HFFc6 (cell line): ENCODE measurements around the gene RIT2. TPM values are rescaled to one million over a fixed set of nuclear protein-coding genes. Genes with fewer than 3 reads are reported as not detected.

Source experiments
- DNase-seq: peaks from one replicate; pipeline ENCODE4 v3.0.0-alpha.2; 2018
- H3K27ac Mint-ChIP-seq: 2 replicates; pipeline ENCODE4 v1.8.0; 2020; ENCODE audit warnings: mild to moderate bottlenecking, mixed read lengths
- H3K27me3 Mint-ChIP-seq: 2 replicates; pipeline ENCODE4 v1.8.0; 2021; ENCODE audit warnings: mild to moderate bottlenecking, moderate library complexity, mixed read lengths; ENCODE audit not compliant: insufficient read depth
- H3K36me3 Mint-ChIP-seq: 2 replicates; pipeline ENCODE4 v1.8.0; 2021; ENCODE audit warnings: low read depth, mixed read lengths
- H3K4me1 Mint-ChIP-seq: 2 replicates; pipeline ENCODE4 v1.8.0; 2020; ENCODE audit warnings: low read depth, mixed read lengths
- H3K4me3 Mint-ChIP-seq: 2 replicates; pipeline ENCODE4 v1.8.0; 2020; ENCODE audit warnings: mild to moderate bottlenecking, moderate library complexity, mixed read lengths
- H3K9me3 Mint-ChIP-seq: 2 replicates; pipeline ENCODE4 v1.8.0; 2020; ENCODE audit warnings: mild to moderate bottlenecking, mixed read lengths
- CTCF ChIP-seq: fragments of 200-600 bp; sonication (generic); IDR thresholded peaks from 2 replicates; pipeline ENCODE4 v1.5.0; 2021; ENCODE audit warnings: antibody characterized with exemption, mild to moderate bottlenecking
- total RNA-seq, 6 experiments: library from RNA; stranded (reverse); fragmentation: NEBNext Ultra II Directional; extraction: Animal tissue kit (Norgen Biotek cat#: 25700); gene quantifications; 2 replicates in 1 of 6; 3 replicates in 5 of 6; pipeline ENCODE4 v1.2.3, GENCODE V29; 2021

The RIT2 gene
- total RNA-seq, 6 experiments from 2014 or later, result not detected

GRCh38 chr18:43116699-43117294 lies 1.3 kb upstream of the RIT2 start:
- no peak for TF ChIP-seq CTCF
- Mint-ChIP-seq H3K4me1 (no peaks in the 10 kb centered on the region), H3K4me3 (no peak overlapping the region)

DNA sequence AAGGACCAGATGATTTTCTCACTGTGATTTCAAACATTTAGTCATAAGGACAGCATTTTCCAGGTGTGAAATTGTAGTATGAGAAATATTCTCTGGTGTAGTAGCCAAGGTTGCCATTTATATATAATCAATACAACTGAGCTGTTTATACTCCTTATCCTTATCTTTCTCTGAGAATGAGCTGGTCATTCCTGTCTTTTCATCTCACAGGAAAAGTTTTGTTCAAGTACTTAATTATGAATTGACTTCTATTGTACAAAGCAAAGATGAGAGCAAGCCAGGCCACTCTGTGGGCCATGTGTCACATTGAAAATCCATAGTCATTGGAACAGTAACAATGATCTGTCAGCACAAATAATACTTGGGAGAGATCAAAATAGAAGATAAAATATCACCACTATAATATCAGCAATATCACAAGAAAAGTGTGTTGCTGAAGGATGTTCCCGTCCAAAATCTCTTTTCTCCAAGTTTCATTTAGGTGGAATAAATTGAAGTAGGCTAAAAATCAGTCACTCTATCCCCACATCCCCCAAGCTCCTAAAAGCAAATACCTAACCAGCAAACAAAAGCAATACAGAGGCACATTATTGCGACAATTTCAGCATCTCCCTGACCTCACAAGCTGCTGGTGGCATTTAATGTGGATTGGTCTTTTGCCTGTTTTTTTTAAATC lies 2.1 kb downstream of the RIT2 start:
- Mint-ChIP-seq H3K9me3 (peaks cover 21% of the 10 kb centered on the region), H3K4me3 (no peak overlapping the region), H3K4me1 (no peaks in the 10 kb centered on the region), H3K36me3 (no peaks in the 10 kb centered on the region), H3K27ac (no peak overlapping the region), H3K27me3 (no peaks in the 10 kb centered on the region)
- no peak for TF ChIP-seq CTCF
- no peak for DNase-seq

More at GRCh38 chr18:43116699-43117294, 1.3 kb upstream of the RIT2 start:
- Mint-ChIP-seq H3K27ac (no peak overlapping the region), H3K36me3 (peaks cover 7% of the 10 kb centered on the region; the same call in 1 of the 2 replicates), H3K27me3 (no peaks in the 10 kb centered on the region), H3K9me3 (peaks cover 23% of the 10 kb centered on the region)
- DNase-seq, result no peak

- no peaks in the 10 kb centered on the region for H3K36me3 Mint-ChIP-seq
- no peaks in the 10 kb centered on the region for H3K27me3 Mint-ChIP-seq
- H3K27ac Mint-ChIP-seq, result no peak overlapping the region
- DNase-seq, result no peak
- no peak for TF ChIP-seq CTCF
- no peaks in the 10 kb centered on the region for H3K4me1 Mint-ChIP-seq
- H3K4me3 Mint-ChIP-seq, result no peak overlapping the region
- H3K9me3 Mint-ChIP-seq, result peaks cover 27% of the 10 kb centered on the region
Observed at GRCh38 chr18:43108882-43109281, 6.6 kb downstream of the RIT2 start.

GRCh38 chr18:43108469-43108868 lies 7.0 kb downstream of the RIT2 start:
- no peak for DNase-seq
- Mint-ChIP-seq H3K4me1 (no peaks in the 10 kb centered on the region), H3K27ac (no peak overlapping the region), H3K36me3 (no peaks in the 10 kb centered on the region), H3K4me3 (no peak overlapping the region), H3K9me3 (peaks cover 30% of the 10 kb centered on the region), H3K27me3 (no peaks in the 10 kb centered on the region)
- TF ChIP-seq CTCF, result no peak

DNA sequence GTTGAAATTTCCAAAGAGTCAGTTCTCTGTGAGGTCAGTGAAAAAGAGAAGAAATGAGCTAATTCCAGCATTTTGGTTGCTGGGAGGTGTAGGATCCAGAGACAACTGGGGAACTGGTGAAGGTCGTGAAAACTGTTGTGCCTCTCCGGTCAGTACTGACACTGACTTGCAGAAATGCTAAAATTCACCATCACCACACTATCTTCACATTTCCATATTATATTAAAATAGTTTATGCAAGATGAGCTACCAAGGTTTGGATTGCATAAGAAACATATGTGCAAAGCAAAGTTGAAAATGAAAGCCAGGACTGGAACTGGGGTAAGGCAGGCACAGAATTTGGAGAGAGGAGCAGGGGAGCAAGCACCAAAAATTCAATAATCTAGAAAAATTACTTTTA lies 21.8 kb downstream of the RIT2 start:
- peaks cover 27% of the 10 kb centered on the region for H3K9me3 Mint-ChIP-seq
- TF ChIP-seq CTCF, result no peak
- H3K27me3 Mint-ChIP-seq, result no peaks in the 10 kb centered on the region; the same call in 1 of the 2 replicates
- H3K4me3 Mint-ChIP-seq, result no peak overlapping the region
- no peak for DNase-seq
- no peaks in the 10 kb centered on the region for H3K4me1 Mint-ChIP-seq
- H3K27ac Mint-ChIP-seq, result no peak overlapping the region
- no peaks in the 10 kb centered on the region for H3K36me3 Mint-ChIP-seq
